Lower leg skin (tissue), 4 donors: ENCODE results near the gene SLC26A2. TPM values are rescaled to one million over a fixed set of nuclear protein-coding genes. Genes with fewer than 3 reads are reported as not detected.

ENCODE experiments used
- DNase-seq, 2 donors: peaks; one replicate each; pipeline ENCODE4 v3.0.0-alpha.2; 2019; ENCODE audit warnings: low spot score in 2 of 2
- H3K4me3 ChIP-seq: fragments of 200-600 bp; sonication (generic); 2 replicates; pipeline ENCODE4 v1.5.1; 2017; ENCODE audit warnings: mild to moderate bottlenecking, low read depth; ENCODE audit not compliant: poor library complexity, severe bottlenecking
- CTCF ChIP-seq, 3 donors: fragments of 450-650 bp; IDR thresholded peaks; one replicate each; pipeline ENCODE4 v1.5.1; 2016; ENCODE audit warnings: antibody characterized with exemption in 3 of 3, mild to moderate bottlenecking in 3 of 3, moderate library complexity in 2 of 3
- POLR2A ChIP-seq, 2 donors: fragments of 450-650 bp; IDR thresholded peaks; one replicate each; pipeline ENCODE4 v1.6.1; 2016 to 2017; ENCODE audit warnings: antibody characterized with exemption in 2 of 2, mild to moderate bottlenecking in 1 of 2, moderate library complexity in 1 of 2
- WGBS, 2 donors: methylation state at CpG; one replicate each; pipeline ENCODE4 v1.1.5; 2018; 5-methylcytosine and 5-hydroxymethylcytosine counted together
- intact Hi-C: fragments of 100-400 bp; cut with DNase I; formaldehyde crosslinking; loops from one replicate; pipeline ENCODE4 v1.15.0; 2023; ENCODE audit warnings: low total_unique reads
- total RNA-seq, 4 donors: library from RNA; depleted of rRNA; stranded (reverse); fragments of >200 nt; gene quantifications; one replicate each; pipeline ENCODE4 v1.1.0, GENCODE V29; 2016

The SLC26A2 gene
- total RNA-seq, 4 donors from 2014 or later: 8.4 to 56.5 (median 33.3) TPM

GRCh38 chr5:149938791-149939358, 21.7 kb upstream of the SLC26A2 start:
- TF ChIP-seq CTCF (IDR thresholded peaks at IDR 0.05) (no peak), POLR2A (IDR thresholded peaks at IDR 0.05) (no peak)
- intact Hi-C loops: no loop called here
- no peak for DNase-seq
- 60 to 62% methylated on average over 6 of the region's 6 CpGs for WGBS, 2 donors
- no peak overlapping the region for H3K4me3 ChIP-seq

DNA sequence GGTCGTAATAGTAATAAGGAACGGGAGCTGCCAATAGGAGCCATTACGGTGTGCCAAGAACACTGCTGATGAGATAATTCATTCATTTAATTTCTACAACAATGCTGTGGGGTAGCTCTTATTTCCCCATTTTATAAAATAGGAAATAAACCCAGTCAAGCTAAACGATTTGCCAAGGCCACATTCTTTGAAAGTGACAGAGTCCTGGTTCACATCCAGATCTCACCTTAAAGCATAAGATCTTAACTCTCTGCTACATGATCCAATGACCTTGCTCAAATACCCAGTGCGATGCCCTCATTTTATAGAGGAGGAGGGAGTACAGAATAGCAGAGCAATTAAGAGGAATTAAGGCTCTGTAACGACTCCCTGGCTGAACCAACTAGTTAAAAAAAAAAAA, 21.0 kb upstream of the SLC26A2 start:
- no peak for DNase-seq
- intact Hi-C loops: no loop called here
- no peak overlapping the region for H3K4me3 ChIP-seq
- TF ChIP-seq CTCF (IDR thresholded peaks at IDR 0.05): no peak
- no peak for TF ChIP-seq POLR2A (IDR thresholded peaks at IDR 0.05)
- 37 to 40% methylated on average over 6 of the region's 6 CpGs for WGBS, 2 donors

DNA sequence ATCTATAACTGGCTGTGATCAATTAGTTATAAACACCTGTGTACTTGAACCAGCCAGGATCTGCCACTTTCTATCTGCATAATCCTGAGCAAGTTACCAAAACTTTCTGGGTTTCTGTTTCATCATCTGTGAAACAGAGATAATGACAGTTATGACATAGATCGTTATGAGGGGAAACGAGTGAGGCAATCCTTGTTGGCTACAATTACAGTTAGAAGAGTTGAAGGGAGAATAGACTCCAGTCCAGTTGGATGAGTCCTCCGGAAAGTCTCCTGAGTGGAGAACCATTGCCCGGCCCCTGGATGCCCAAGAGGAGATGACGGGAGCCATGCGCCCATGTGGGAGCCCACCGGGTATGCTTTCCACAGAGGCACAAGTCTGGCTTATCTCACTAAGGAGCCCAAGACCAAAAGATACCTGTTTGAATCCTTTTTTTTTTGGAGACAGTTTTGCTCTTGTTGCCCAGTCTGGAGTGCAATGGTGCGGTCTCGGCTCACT, 20.4 kb upstream of the SLC26A2 start:
- no peak overlapping the region for H3K4me3 ChIP-seq
- 72 to 75% methylated on average over 9 of the region's 9 CpGs for WGBS, 2 donors
- DNase-seq: no peak
- no peak for TF ChIP-seq POLR2A (IDR thresholded peaks at IDR 0.05)
- no peak for TF ChIP-seq CTCF (IDR thresholded peaks at IDR 0.05)
- intact Hi-C loops: no loop called here

- no peak overlapping the region for H3K4me3 ChIP-seq
- intact Hi-C loops: no loop called here
- TF ChIP-seq CTCF (IDR thresholded peaks at IDR 0.05) (no peak), POLR2A (IDR thresholded peaks at IDR 0.05) (no peak)
- WGBS, 2 donors: 69 to 75% methylated on average over 5 of the region's 5 CpGs
- DNase-seq: no peak
Measured at GRCh38 chr5:149940941-149941644, 19.5 kb upstream of the SLC26A2 start.

DNA sequence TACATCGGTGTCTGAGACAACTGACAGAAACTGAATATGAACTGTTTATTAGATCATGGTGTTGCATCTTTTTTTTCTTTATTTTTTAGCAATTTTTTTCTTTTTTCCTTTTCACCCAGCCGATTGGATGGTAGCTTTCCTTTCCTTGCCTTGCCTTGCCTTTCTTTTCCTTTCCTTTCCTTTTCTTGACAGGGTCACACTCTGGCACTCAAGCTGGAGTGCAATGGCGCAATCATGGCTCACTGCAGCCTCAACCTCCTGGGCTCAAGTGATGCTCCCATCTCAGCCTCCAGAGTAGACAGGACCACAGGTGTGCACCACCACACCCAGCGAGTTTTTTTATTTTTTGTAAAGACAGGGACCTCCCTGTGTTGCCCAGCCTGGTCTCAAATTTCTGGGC, 18.8 kb upstream of the SLC26A2 start:
- H3K4me3 ChIP-seq: no peak overlapping the region
- intact Hi-C loops: no loop called here
- DNase-seq: no peak
- TF ChIP-seq POLR2A (IDR thresholded peaks at IDR 0.05): no peak
- no peak for TF ChIP-seq CTCF (IDR thresholded peaks at IDR 0.05)
- 86 to 89% methylated on average over 4 of the region's 4 CpGs for WGBS, 2 donors
